NCI-H748 (cell line): ENCODE results near the gene FASTKD1.
"Not testable (repeated sequence)": the region's sequence is repeated elsewhere in the genome, so short reads cannot be mapped to it uniquely, and the experiment has no call there.

Source experiments
- DNase-seq: peaks from one replicate; lab custom pipeline; 2025; ENCODE audit not compliant: unreplicated experiment; lab: John Stamatoyannopoulos, UW

FASTKD1 gene

GRCh38 chr2:169572189-169572588 is 1.5 kb downstream of the FASTKD1 start:
- no peak for DNase-seq

- no peak for DNase-seq
These were observed 2.1 kb downstream of the FASTKD1 start for GRCh38 chr2:169571571-169571970.

- not testable (repeated sequence) for DNase-seq
These were observed 2.9 kb downstream of the FASTKD1 start for GRCh38 chr2:169570752-169571151.

- DNase-seq = no peak
These were observed 3.7 kb downstream of the FASTKD1 start for GRCh38 chr2:169569948-169570347.

- DNase-seq = no peak
These were observed 8.0 kb downstream of the FASTKD1 start for GRCh38 chr2:169565686-169566085.

GRCh38 chr2:169562519-169562918 is 11.1 kb downstream of the FASTKD1 start:
- DNase-seq = peak; percentile 10

- not testable (repeated sequence) for DNase-seq
These were observed 11.6 kb downstream of the FASTKD1 start for GRCh38 chr2:169562084-169562483.

GRCh38 chr2:169561364-169561763 is 12.3 kb downstream of the FASTKD1 start:
- DNase-seq = no peak

GRCh38 chr2:169546756-169547155 is 26.9 kb downstream of the FASTKD1 start:
- DNase-seq = no peak

GRCh38 chr2:169542433-169542832 is 31.2 kb downstream of the FASTKD1 start:
- no peak for DNase-seq

GRCh38 chr2:169540146-169540545 is 33.5 kb downstream of the FASTKD1 start:
- no peak for DNase-seq

GRCh38 chr2:169539460-169539859 is 34.2 kb downstream of the FASTKD1 start:
- DNase-seq = not testable (repeated sequence)

GRCh38 chr2:169528271-169528701 is 45.4 kb downstream of the FASTKD1 start:
- DNase-seq = peak; percentile 72

- no peak for DNase-seq
These were observed 47.2 kb downstream of the FASTKD1 start for GRCh38 chr2:169526451-169526850.

- DNase-seq = peak; percentile 92
These were observed 48.2 kb downstream of the FASTKD1 start for GRCh38 chr2:169525434-169525833.

- DNase-seq = no peak
These were observed 50.0 kb downstream of the FASTKD1 start for GRCh38 chr2:169523681-169524080.

GRCh38 chr2:169520896-169521295 is 52.8 kb downstream of the FASTKD1 start:
- no peak for DNase-seq

GRCh38 chr2:169516488-169516995 is 57.1 kb downstream of the FASTKD1 start:
- not testable (repeated sequence) for DNase-seq

- not testable (repeated sequence) for DNase-seq
These were observed 58.9 kb downstream of the FASTKD1 start for GRCh38 chr2:169514758-169515157.

- DNase-seq = no peak
These were observed 59.7 kb downstream of the FASTKD1 start for GRCh38 chr2:169513926-169514325.

- no peak for DNase-seq
These were observed 60.6 kb downstream of the FASTKD1 start for GRCh38 chr2:169513094-169513493.

GRCh38 chr2:169512525-169512924 is 61.1 kb downstream of the FASTKD1 start:
- no peak for DNase-seq

- DNase-seq = no peak
These were observed 61.8 kb downstream of the FASTKD1 start for GRCh38 chr2:169511818-169512217.
